ENCODE results near the gene RFC5. TPM values are rescaled to one million over a fixed set of nuclear protein-coding genes. Genes with fewer than 3 reads are reported as not detected.
A peak's percentile ranks its signal among the peaks of the same experiment; 100 is the strongest.

The RFC5 gene
- total RNA-seq, 1 experiment from 2014 or later: 50.4 TPM

GRCh38 chr12:118023301-118023860 lies 6.9 kb downstream of the RFC5 start:
- Histone ChIP-seq H3K27ac (ENCODE audit: insufficient read length, low read depth, low read length) (no peak overlapping the region), H4K20me1 (ENCODE audit: control insufficient read depth, insufficient read depth, insufficient read length) (no peaks in the 10 kb centered on the region), H3K79me2 (ENCODE audit: insufficient read depth, low read length) (no peaks in the 10 kb centered on the region), H2BK20ac (ENCODE audit: low read depth, low read length, poor library complexity, severe bottlenecking) (no peak overlapping the region), H2BK120ac (ENCODE audit: low read depth, low read length, poor library complexity, severe bottlenecking) (no peak overlapping the region), H2BK5ac (ENCODE audit: insufficient read length, low read length) (no peak overlapping the region), H3K9ac (ENCODE audit: extremely low read depth, insufficient read length, low read length) (no peak overlapping the region), H3K79me1 (ENCODE audit: insufficient read depth, low read depth, low read length, poor library complexity, severe bottlenecking) (peaks cover under 1% of the 10 kb centered on the region), H4K8ac (replicated peaks; ENCODE audit: insufficient read length, low read depth, low read length) (no peak overlapping the region), H3K4me2 (ENCODE audit: insufficient read depth, insufficient read length, low read length) (no peak overlapping the region), H4K91ac (ENCODE audit: insufficient read length, low read depth, low read length) (no peak overlapping the region), H3K4me1 (ENCODE audit: insufficient read depth, low read length) (no peaks in the 10 kb centered on the region), H2BK12ac (ENCODE audit: insufficient read length, low read depth, low read length) (no peak overlapping the region), H3K27me3 (ENCODE audit: insufficient read depth, low read length) (no peaks in the 10 kb centered on the region), H3K18ac (ENCODE audit: insufficient read length, low read depth, low read length) (no peak overlapping the region), H3K4ac (ENCODE audit: low read depth, low read length) (no peak overlapping the region), H2BK15ac (ENCODE audit: low read depth, low read length) (no peak overlapping the region), H3K23ac (ENCODE audit: insufficient read length, low read depth, low read length) (no peak overlapping the region), H3K14ac (ENCODE audit: insufficient read depth, low read length) (no peak overlapping the region), H2AK5ac (ENCODE audit: insufficient read length, low read length) (no peak overlapping the region), H2AFZ (ENCODE audit: low read length) (no peak overlapping the region), H3K23me2 (ENCODE audit: insufficient read length, low read depth, low read length, poor library complexity, severe bottlenecking) (no peaks in the 10 kb centered on the region), H3K56ac (ENCODE audit: insufficient read length, low read depth, low read length) (no peak overlapping the region), H3T11ph (ENCODE audit: low read length) (no peak overlapping the region), H4K5ac (ENCODE audit: insufficient read length, low read depth, low read length) (no peak overlapping the region), H3K9me3 (ENCODE audit: control insufficient read depth, low read depth, low read length) (no peaks in the 10 kb centered on the region)
- no peaks in the 10 kb centered on the region for H3K27me3 Mint-ChIP-seq (ENCODE audit: low read depth)
- peaks cover 61 to 89% (median 79%) of the 10 kb centered on the region in 3 experiments; a peak in 6 of 7 replicates for H3K36me3 Mint-ChIP-seq (ENCODE audit: insufficient read depth in 1 of 3, low read depth in 3 of 3)
- no peak for DNase-seq
- TF ChIP-seq CTCF (conservative IDR thresholded peaks at IDR 0.05): no peak
- no CpG with 5 or more reads among the region's 9 CpGs for WGBS (ENCODE audit: extremely low coverage, insufficient read length, low lambda C conversion rate)
- H3K4me3 Mint-ChIP-seq: no peak overlapping the region
- peaks cover 0 to 4% of the 10 kb centered on the region in 2 experiments; a peak in 1 of 4 replicates for H3K4me1 Mint-ChIP-seq
- 0 out of 7 replicates have a peak overlapping the region, but pooled peaks of 1 of the 3 experiments have one; percentile 29 for H3K27ac Mint-ChIP-seq
- no peaks in the 10 kb centered on the region for H3K9me3 Mint-ChIP-seq

All from H9 (cell line).